GM23338 (cell line): ENCODE measurements around the gene SPEM3. TPM values are rescaled to one million over a fixed set of nuclear protein-coding genes. Genes with fewer than 3 reads are reported as not detected.

Experiments
- ATAC-seq: fragments of 200-7000 bp; cut with Tn5 transposase; 3 replicates; pipeline ENCODE4 v1.9.1; 2020
- DNase-seq: peaks from one replicate; pipeline ENCODE4 v3.0.0-alpha.2; 2015; ENCODE audit warnings: low spot score
- H2AFZ ChIP-seq: fragments of 200-600 bp; sonication (generic); 2 replicates; pipeline ENCODE4 v1.8.0; 2016; ENCODE audit warnings: antibody characterized with exemption, mild to moderate bottlenecking, moderate library complexity
- H3F3A ChIP-seq: fragments of 200-600 bp; sonication (generic); replicated peaks from 2 replicates; pipeline ENCODE4 v1.8.0; 2017; ENCODE audit warnings: antibody characterized with exemption, mixed run types, low read depth
- H3K27ac ChIP-seq: fragments of 200-600 bp; sonication (generic); 2 replicates; pipeline ENCODE4 v1.6.1; 2016; ENCODE audit warnings: low read depth
- H3K27me3 ChIP-seq: fragments of 200-600 bp; sonication (generic); 2 replicates; pipeline ENCODE4 v1.8.0; 2016; ENCODE audit warnings: mild to moderate bottlenecking, mixed run types, moderate library complexity; ENCODE audit not compliant: insufficient read depth
- H3K36me3 ChIP-seq: fragments of 200-600 bp; sonication (generic); 2 replicates; pipeline ENCODE4 v1.8.0; 2016; ENCODE audit warnings: mild to moderate bottlenecking; ENCODE audit not compliant: insufficient read depth
- H3K4me1 ChIP-seq: fragments of 200-600 bp; sonication (generic); 2 replicates; pipeline ENCODE4 v1.8.0; 2016; ENCODE audit warnings: mild to moderate bottlenecking, moderate library complexity; ENCODE audit not compliant: insufficient read depth
- H3K4me2 ChIP-seq: fragments of 200-600 bp; sonication (generic); 2 replicates; pipeline ENCODE4 v1.7.1; 2017; ENCODE audit warnings: mixed run types
- H3K4me3 ChIP-seq: fragments of 200-600 bp; sonication (generic); 2 replicates; pipeline ENCODE4 v1.6.1; 2016; ENCODE audit warnings: mixed run types
- H3K79me2 ChIP-seq: fragments of 200-600 bp; sonication (generic); replicated peaks from 2 replicates; pipeline ENCODE4 v1.8.0; 2017; ENCODE audit warnings: mild to moderate bottlenecking; ENCODE audit not compliant: insufficient read depth
- H3K9me2 ChIP-seq: fragments of 200-600 bp; sonication (generic); 2 replicates; pipeline ENCODE4 v1.8.0; 2017; ENCODE audit not compliant: insufficient read depth
- H4K20me1 ChIP-seq: fragments of 200-600 bp; sonication (generic); replicated peaks from 2 replicates; pipeline ENCODE4 v1.8.0; 2017; ENCODE audit warnings: mild to moderate bottlenecking; ENCODE audit not compliant: insufficient read depth
- H3K27ac Mint-ChIP-seq: 2 replicates; pipeline ENCODE4 v1.8.0; 2020; ENCODE audit warnings: inconsistent platforms, mild to moderate bottlenecking, moderate library complexity, mixed read lengths
- H3K27me3 Mint-ChIP-seq: 3 replicates; pipeline ENCODE4 v1.8.0; 2022; ENCODE audit warnings: low read depth, mild to moderate bottlenecking, moderate library complexity, mixed read lengths, inconsistent platforms; ENCODE audit not compliant: insufficient read depth, poor library complexity
- H3K36me3 Mint-ChIP-seq: 3 replicates; pipeline ENCODE4 v1.8.0; 2021; ENCODE audit warnings: low read depth, mild to moderate bottlenecking, inconsistent platforms, moderate library complexity, mixed read lengths
- H3K4me1 Mint-ChIP-seq: 3 replicates; pipeline ENCODE4 v1.8.0; 2020; ENCODE audit warnings: mild to moderate bottlenecking, inconsistent platforms, mixed read lengths
- H3K4me3 Mint-ChIP-seq: 3 replicates; pipeline ENCODE4 v1.8.0; 2021; ENCODE audit warnings: moderate library complexity, mild to moderate bottlenecking, inconsistent platforms, mixed read lengths
- H3K9me3 Mint-ChIP-seq: 3 replicates; pipeline ENCODE4 v1.8.0; 2020; ENCODE audit warnings: moderate library complexity, mild to moderate bottlenecking, inconsistent platforms, mixed read lengths
- CREB1 ChIP-seq: fragments of 250-450 bp; sonication (Bioruptor Pico); IDR thresholded peaks from 2 replicates; pipeline ENCODE4 v1.5.0; 2020; ENCODE audit warnings: low read depth, mild to moderate bottlenecking, moderate library complexity
- CTCF ChIP-seq, 2 experiments: fragments of 200-600 bp in 1 of 2; sonication (generic) in 1 of 2; conservative IDR thresholded peaks; 2 replicates each; pipeline versions ENCODE4 v1.5.1 to v1.6.1; 2016 to 2017; ENCODE audit warnings: antibody characterized with exemption in 2 of 2, low read depth in 2 of 2, mild to moderate bottlenecking in 2 of 2, moderate library complexity in 1 of 2
- EZH2 ChIP-seq: fragments of 200-600 bp; sonication (generic); IDR thresholded peaks from one replicate; pipeline ENCODE4 v1.8.0; 2017; ENCODE audit warnings: antibody characterized with exemption, mild to moderate bottlenecking, low read depth; ENCODE audit not compliant: unreplicated experiment
- EZH2phosphoT487 ChIP-seq: fragments of 200-600 bp; sonication (generic); IDR thresholded peaks from one replicate; pipeline ENCODE4 v1.8.1; 2018; ENCODE audit warnings: antibody characterized with exemption; ENCODE audit not compliant: unreplicated experiment
- JUNB ChIP-seq: IDR thresholded peaks from one replicate; pipeline ENCODE4 v1.6.1; 2016; ENCODE audit warnings: antibody characterized with exemption; ENCODE audit not compliant: unreplicated experiment
- NANOG ChIP-seq: IDR thresholded peaks from 2 replicates; pipeline ENCODE4 v1.6.1; 2016; ENCODE audit warnings: antibody characterized with exemption, borderline replicate concordance
- STAT1 ChIP-seq: IDR thresholded peaks from one replicate; pipeline ENCODE4 v1.6.1; 2016; ENCODE audit warnings: antibody characterized with exemption; ENCODE audit not compliant: unreplicated experiment
- ZNF114 ChIP-seq: fragments of 250-450 bp; sonication (Bioruptor Pico); IDR thresholded peaks from 2 replicates; pipeline ENCODE4 v1.5.0; 2020; ENCODE audit warnings: mild to moderate bottlenecking, moderate library complexity
- ZNF331 ChIP-seq: fragments of 250-450 bp; sonication (Bioruptor Pico); IDR thresholded peaks from 2 replicates; pipeline ENCODE4 v1.5.0; 2020; ENCODE audit warnings: low read depth, mild to moderate bottlenecking, moderate library complexity
- polyA plus RNA-seq: library from polyadenylated mRNA; unstranded; fragments of >200 nt; fragmentation: Nextera tagmentation; extraction: Ambion mirVana; gene quantifications from 2 replicates; pipeline ENCODE4 v1.2.1, GENCODE V29; 2016
- total RNA-seq: library from RNA; depleted of rRNA; stranded (reverse); fragments of >200 nt; shearing (Covaris generic); gene quantifications from 2 replicates; pipeline ENCODE4 v1.2.3, GENCODE V29; 2014
- TF ChIP-seq, protein P1 (sequence below): fragments of 250-450 bp; sonication (Bioruptor Pico); IDR thresholded peaks from 2 replicates; pipeline ENCODE4 v1.5.0; 2020; ENCODE audit warnings: mild to moderate bottlenecking, moderate library complexity

Gene SPEM3
- total and polyA plus RNA-seq, 2 experiments from 2014 or later: not detected

GRCh38 chr17:7383742-7384488 lies 44.7 kb upstream of the SPEM3 start (continued):
- TF ChIP-seq CTCF (conservative IDR thresholded peaks at IDR 0.05; ENCODE audit: low read depth in 2 of 2) (no peak), NANOG (no peak), EZH2 (no peak), EZH2phosphoT487 (no peak), JUNB (no peak), CREB1 (CRISPR knock-in tag) (peak; percentile 88), STAT1 (no peak)

GRCh38 chr17:7384489-7385081 lies 44.1 kb upstream of the SPEM3 start:
- Mint-ChIP-seq H3K9me3 (no peaks in the 10 kb centered on the region), H3K4me1 (peaks cover 21% of the 10 kb centered on the region), H3K27me3 (peaks cover 37% of the 10 kb centered on the region), H3K4me3 (peak overlapping the region; percentile 66), H3K27ac (no peak overlapping the region), H3K36me3 (peaks cover 7% of the 10 kb centered on the region)
- peaks cover 36% of the 10 kb centered on the region for H3K27me3 ChIP-seq
- H4K20me1 ChIP-seq: no peaks in the 10 kb centered on the region; the same call in 1 of the 2 replicates
- ATAC-seq (peak; percentile 6), DNase-seq (peak; percentile 44)
- H2AFZ ChIP-seq: peak overlapping the region; percentile 81; the same call in 1 of the 2 replicates
- no peak overlapping the region for H3K27ac ChIP-seq
- H3K4me1 ChIP-seq: peaks cover 17% of the 10 kb centered on the region
- peaks cover 20% of the 10 kb centered on the region; the same call in 1 of the 2 replicates for H3F3A ChIP-seq
- no peaks in the 10 kb centered on the region; the same call in 1 of the 2 replicates for H3K36me3 ChIP-seq
- peak overlapping the region; percentile 74 for H3K4me3 ChIP-seq
- H3K79me2 ChIP-seq: no peaks in the 10 kb centered on the region
- H3K4me2 ChIP-seq: peak overlapping the region; percentile 95
- H3K9me2 ChIP-seq: no peaks in the 10 kb centered on the region
- TF ChIP-seq ZNF114 (CRISPR knock-in tag) (no peak), EZH2phosphoT487 (no peak), ZNF331 (CRISPR knock-in tag) (no peak), NANOG (no peak), CTCF (conservative IDR thresholded peaks at IDR 0.05; ENCODE audit: low read depth in 2 of 2) (no peak), STAT1 (no peak), CREB1 (CRISPR knock-in tag) (no peak)
- TF ChIP-seq, protein P1, sequence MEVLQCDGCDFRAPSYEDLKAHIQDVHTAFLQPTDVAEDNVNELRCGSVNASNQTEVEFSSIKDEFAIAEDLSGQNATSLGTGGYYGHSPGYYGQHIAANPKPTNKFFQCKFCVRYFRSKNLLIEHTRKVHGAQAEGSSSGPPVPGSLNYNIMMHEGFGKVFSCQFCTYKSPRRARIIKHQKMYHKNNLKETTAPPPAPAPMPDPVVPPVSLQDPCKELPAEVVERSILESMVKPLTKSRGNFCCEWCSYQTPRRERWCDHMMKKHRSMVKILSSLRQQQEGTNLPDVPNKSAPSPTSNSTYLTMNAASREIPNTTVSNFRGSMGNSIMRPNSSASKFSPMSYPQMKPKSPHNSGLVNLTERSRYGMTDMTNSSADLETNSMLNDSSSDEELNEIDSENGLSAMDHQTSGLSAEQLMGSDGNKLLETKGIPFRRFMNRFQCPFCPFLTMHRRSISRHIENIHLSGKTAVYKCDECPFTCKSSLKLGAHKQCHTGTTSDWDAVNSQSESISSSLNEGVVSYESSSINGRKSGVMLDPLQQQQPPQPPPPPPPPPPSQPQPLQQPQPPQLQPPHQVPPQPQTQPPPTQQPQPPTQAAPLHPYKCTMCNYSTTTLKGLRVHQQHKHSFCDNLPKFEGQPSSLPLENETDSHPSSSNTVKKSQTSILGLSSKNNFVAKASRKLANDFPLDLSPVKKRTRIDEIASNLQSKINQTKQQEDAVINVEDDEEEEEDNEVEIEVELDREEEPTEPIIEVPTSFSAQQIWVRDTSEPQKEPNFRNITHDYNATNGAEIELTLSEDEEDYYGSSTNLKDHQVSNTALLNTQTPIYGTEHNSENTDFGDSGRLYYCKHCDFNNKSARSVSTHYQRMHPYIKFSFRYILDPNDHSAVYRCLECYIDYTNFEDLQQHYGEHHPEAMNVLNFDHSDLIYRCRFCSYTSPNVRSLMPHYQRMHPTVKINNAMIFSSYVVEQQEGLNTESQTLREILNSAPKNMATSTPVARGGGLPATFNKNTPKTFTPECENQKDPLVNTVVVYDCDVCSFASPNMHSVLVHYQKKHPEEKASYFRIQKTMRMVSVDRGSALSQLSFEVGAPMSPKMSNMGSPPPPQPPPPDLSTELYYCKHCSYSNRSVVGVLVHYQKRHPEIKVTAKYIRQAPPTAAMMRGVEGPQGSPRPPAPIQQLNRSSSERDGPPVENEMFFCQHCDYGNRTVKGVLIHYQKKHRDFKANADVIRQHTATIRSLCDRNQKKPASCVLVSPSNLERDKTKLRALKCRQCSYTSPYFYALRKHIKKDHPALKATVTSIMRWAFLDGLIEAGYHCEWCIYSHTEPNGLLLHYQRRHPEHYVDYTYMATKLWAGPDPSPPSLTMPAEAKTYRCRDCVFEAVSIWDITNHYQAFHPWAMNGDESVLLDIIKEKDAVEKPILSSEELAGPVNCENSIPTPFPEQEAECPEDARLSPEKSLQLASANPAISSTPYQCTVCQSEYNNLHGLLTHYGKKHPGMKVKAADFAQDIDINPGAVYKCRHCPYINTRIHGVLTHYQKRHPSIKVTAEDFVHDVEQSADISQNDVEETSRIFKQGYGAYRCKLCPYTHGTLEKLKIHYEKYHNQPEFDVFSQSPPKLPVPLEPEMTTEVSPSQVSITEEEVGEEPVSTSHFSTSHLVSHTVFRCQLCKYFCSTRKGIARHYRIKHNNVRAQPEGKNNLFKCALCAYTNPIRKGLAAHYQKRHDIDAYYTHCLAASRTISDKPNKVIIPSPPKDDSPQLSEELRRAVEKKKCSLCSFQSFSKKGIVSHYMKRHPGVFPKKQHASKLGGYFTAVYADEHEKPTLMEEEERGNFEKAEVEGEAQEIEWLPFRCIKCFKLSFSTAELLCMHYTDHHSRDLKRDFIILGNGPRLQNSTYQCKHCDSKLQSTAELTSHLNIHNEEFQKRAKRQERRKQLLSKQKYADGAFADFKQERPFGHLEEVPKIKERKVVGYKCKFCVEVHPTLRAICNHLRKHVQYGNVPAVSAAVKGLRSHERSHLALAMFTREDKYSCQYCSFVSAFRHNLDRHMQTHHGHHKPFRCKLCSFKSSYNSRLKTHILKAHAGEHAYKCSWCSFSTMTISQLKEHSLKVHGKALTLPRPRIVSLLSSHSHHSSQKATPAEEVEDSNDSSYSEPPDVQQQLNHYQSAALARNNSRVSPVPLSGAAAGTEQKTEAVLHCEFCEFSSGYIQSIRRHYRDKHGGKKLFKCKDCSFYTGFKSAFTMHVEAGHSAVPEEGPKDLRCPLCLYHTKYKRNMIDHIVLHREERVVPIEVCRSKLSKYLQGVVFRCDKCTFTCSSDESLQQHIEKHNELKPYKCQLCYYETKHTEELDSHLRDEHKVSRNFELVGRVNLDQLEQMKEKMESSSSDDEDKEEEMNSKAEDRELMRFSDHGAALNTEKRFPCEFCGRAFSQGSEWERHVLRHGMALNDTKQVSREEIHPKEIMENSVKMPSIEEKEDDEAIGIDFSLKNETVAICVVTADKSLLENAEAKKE: no peak
